ENCODE measurements around the gene CD247. TPM values are rescaled to one million over a fixed set of nuclear protein-coding genes. Genes with fewer than 3 reads are reported as not detected.

Gene CD247
- total RNA-seq, 2 experiments from 2014 or later = 251 to 261 TPM

- CTCF ChIA-PET = interaction anchor here (1.2 kb wide), 1 partner anchor 11 kb away, joined by 4 read pairs; no protein-coding TSS in a partner anchor
- no peaks in the 10 kb centered on the region for H3K9me3 Mint-ChIP-seq
- peaks cover 64% of the 10 kb centered on the region for H3K4me1 Mint-ChIP-seq
- H3K27me3 Mint-ChIP-seq = no peaks in the 10 kb centered on the region
- no peak for DNase-seq
- peak overlapping the region; percentile 78 for H3K27ac Mint-ChIP-seq
- no peak overlapping the region for H3K4me3 Mint-ChIP-seq
- POLR2A ChIA-PET = no interaction called here
- peaks cover 63% of the 10 kb centered on the region for H3K36me3 Mint-ChIP-seq (ENCODE audit: low read depth)
These were observed 56.0 kb downstream of the CD247 start for GRCh38 chr1:167462341-167462740.

- H3K36me3 Mint-ChIP-seq (ENCODE audit: low read depth) = peaks cover 64% of the 10 kb centered on the region
- H3K4me1 Mint-ChIP-seq = peaks cover 72% of the 10 kb centered on the region
- peak overlapping the region; percentile 58 for H3K27ac Mint-ChIP-seq
- no peak for DNase-seq
- CTCF ChIA-PET = interaction anchor here (1.6 kb wide), 1 partner anchor 18 kb away, joined by 3 read pairs; no protein-coding TSS in a partner anchor
- H3K4me3 Mint-ChIP-seq = no peak overlapping the region
- POLR2A ChIA-PET = no interaction called here
- no peaks in the 10 kb centered on the region for H3K27me3 Mint-ChIP-seq
- H3K9me3 Mint-ChIP-seq = no peaks in the 10 kb centered on the region
These were observed 57.5 kb downstream of the CD247 start for GRCh38 chr1:167460836-167461235.

GRCh38 chr1:167457936-167458584, 60.3 kb downstream of the CD247 start:
- Mint-ChIP-seq H3K4me1 (peaks cover 62% of the 10 kb centered on the region), H3K9me3 (no peaks in the 10 kb centered on the region), H3K27ac (peak overlapping the region; percentile 25), H3K36me3 (ENCODE audit: low read depth) (peaks cover 52% of the 10 kb centered on the region), H3K27me3 (no peaks in the 10 kb centered on the region), H3K4me3 (no peak overlapping the region)
- DNase-seq = no peak
- ChIA-PET POLR2A (no interaction called here), CTCF (interaction anchor here (1.0 to 2.5 kb wide), 3 partner anchors 11 to 26 kb away, joined by 3 to 13 read pairs (median 4); no protein-coding TSS in a partner anchor)

GRCh38 chr1:167456926-167457325, 61.4 kb downstream of the CD247 start:
- H3K4me3 Mint-ChIP-seq = peak overlapping the region; percentile 77

GRCh38 chr1:167456524-167456923, 61.8 kb downstream of the CD247 start:
- DNase-seq = no peak
- ChIA-PET CTCF (interaction anchor here (0.7 to 3.3 kb wide), 12 partner anchors 9 to 331 kb away, joined by 3 to 15 read pairs (median 4); partner anchors contain the start of gene CD247), POLR2A (interaction anchor here (1.6 kb wide), 1 partner anchor 44 kb away, joined by 5 read pairs; no protein-coding TSS in a partner anchor)
- H3K4me3 Mint-ChIP-seq = peak overlapping the region; percentile 77
- H3K9me3 Mint-ChIP-seq = no peaks in the 10 kb centered on the region
- H3K36me3 Mint-ChIP-seq (ENCODE audit: low read depth) = peaks cover 50% of the 10 kb centered on the region
- peak overlapping the region; percentile 89 for H3K27ac Mint-ChIP-seq
- no peaks in the 10 kb centered on the region for H3K27me3 Mint-ChIP-seq
- peaks cover 68% of the 10 kb centered on the region for H3K4me1 Mint-ChIP-seq

More at GRCh38 chr1:167456926-167457325, 61.4 kb downstream of the CD247 start:
- ChIA-PET CTCF (interaction anchor here (0.7 to 3.3 kb wide), 6 partner anchors 9 to 332 kb away, joined by 3 to 15 read pairs (median 9); partner anchors contain the start of gene CD247), POLR2A (interaction anchor here (1.6 kb wide), 1 partner anchor 44 kb away, joined by 5 read pairs; no protein-coding TSS in a partner anchor)
- peak overlapping the region; percentile 89 for H3K27ac Mint-ChIP-seq
- peaks cover 54% of the 10 kb centered on the region for H3K36me3 Mint-ChIP-seq (ENCODE audit: low read depth)
- H3K27me3 Mint-ChIP-seq = no peaks in the 10 kb centered on the region
- DNase-seq = no peak
- peaks cover 66% of the 10 kb centered on the region for H3K4me1 Mint-ChIP-seq
- H3K9me3 Mint-ChIP-seq = no peaks in the 10 kb centered on the region

GRCh38 chr1:167455786-167456446, 62.4 kb downstream of the CD247 start:
- peak; percentile 49 for DNase-seq
- peak overlapping the region; percentile 89 for H3K27ac Mint-ChIP-seq
- H3K4me3 Mint-ChIP-seq = peak overlapping the region; percentile 77
- H3K27me3 Mint-ChIP-seq = no peaks in the 10 kb centered on the region
- H3K4me1 Mint-ChIP-seq = peaks cover 69% of the 10 kb centered on the region
- no peaks in the 10 kb centered on the region for H3K9me3 Mint-ChIP-seq
- CTCF ChIA-PET = interaction anchor here (1.0 to 3.3 kb wide), 12 partner anchors 8 to 78 kb away, joined by 3 to 15 read pairs (median 4); partner anchors contain the start of gene CD247
- POLR2A ChIA-PET = interaction anchor here (0.7 to 1.6 kb wide), 3 partner anchors 45 to 176 kb away, joined by 3 to 5 read pairs (median 3); partner anchors contain the start of gene CD247
- H3K36me3 Mint-ChIP-seq (ENCODE audit: low read depth) = peaks cover 45% of the 10 kb centered on the region

- Mint-ChIP-seq H3K9me3 (no peaks in the 10 kb centered on the region), H3K4me1 (peaks cover 71% of the 10 kb centered on the region), H3K4me3 (peak overlapping the region; percentile 77), H3K27me3 (no peaks in the 10 kb centered on the region), H3K36me3 (ENCODE audit: low read depth) (peaks cover 41% of the 10 kb centered on the region), H3K27ac (peak overlapping the region; percentile 54)
- peak; percentile 85 for DNase-seq
- ChIA-PET POLR2A (interaction anchor here (0.6 to 1.6 kb wide), 4 partner anchors 17 to 177 kb away, joined by 3 to 5 read pairs (median 3); partner anchors contain the start of gene CD247), CTCF (interaction anchor here (0.7 to 3.3 kb wide), 16 partner anchors 8 to 79 kb away, joined by 3 to 15 read pairs (median 3); partner anchors contain the start of gene CD247)
These were observed 63.2 kb downstream of the CD247 start for GRCh38 chr1:167454894-167455785.

- H3K36me3 Mint-ChIP-seq (ENCODE audit: low read depth) = peaks cover 35% of the 10 kb centered on the region
- ChIA-PET CTCF (interaction anchor here (0.8 to 3.3 kb wide), 9 partner anchors 10 to 261 kb away, joined by 3 to 15 read pairs (median 3); no protein-coding TSS in a partner anchor), POLR2A (interaction anchor here (0.6 to 1.2 kb wide), 2 partner anchors 16 to 63 kb away, joined by 3 read pairs; partner anchors contain the start of gene CD247)
- peaks cover 68% of the 10 kb centered on the region for H3K4me1 Mint-ChIP-seq
- no peaks in the 10 kb centered on the region for H3K9me3 Mint-ChIP-seq
- peak overlapping the region; percentile 87 for H3K27ac Mint-ChIP-seq
- peak overlapping the region; percentile 77 for H3K4me3 Mint-ChIP-seq
- peak; percentile 47 for DNase-seq
- H3K27me3 Mint-ChIP-seq = no peaks in the 10 kb centered on the region
These were observed 63.9 kb downstream of the CD247 start for GRCh38 chr1:167454304-167454893.

- Mint-ChIP-seq H3K4me1 (peaks cover 72% of the 10 kb centered on the region), H3K27ac (peak overlapping the region; percentile 87), H3K27me3 (no peaks in the 10 kb centered on the region), H3K9me3 (no peaks in the 10 kb centered on the region), H3K36me3 (ENCODE audit: low read depth) (peaks cover 33% of the 10 kb centered on the region), H3K4me3 (peak overlapping the region; percentile 58)
- POLR2A ChIA-PET = no interaction called here
- CTCF ChIA-PET = interaction anchor here (1.2 kb wide), 1 partner anchor 262 kb away, joined by 3 read pairs; no protein-coding TSS in a partner anchor
- no peak for DNase-seq
These were observed 65.2 kb downstream of the CD247 start for GRCh38 chr1:167453123-167453522.

GRCh38 chr1:167452483-167452882, 65.8 kb downstream of the CD247 start:
- H3K9me3 Mint-ChIP-seq = no peaks in the 10 kb centered on the region
- CTCF ChIA-PET = interaction anchor here (2.7 kb wide), 1 partner anchor 28 kb away, joined by 7 read pairs; no protein-coding TSS in a partner anchor
- peaks cover 72% of the 10 kb centered on the region for H3K4me1 Mint-ChIP-seq
- POLR2A ChIA-PET = no interaction called here
- H3K27ac Mint-ChIP-seq = peak overlapping the region; percentile 94
- no peaks in the 10 kb centered on the region for H3K27me3 Mint-ChIP-seq
- peaks cover 28% of the 10 kb centered on the region for H3K36me3 Mint-ChIP-seq (ENCODE audit: low read depth)
- DNase-seq = no peak
- H3K4me3 Mint-ChIP-seq = peak overlapping the region; percentile 35

GRCh38 chr1:167450843-167451242, 67.5 kb downstream of the CD247 start:
- ChIA-PET CTCF (interaction anchor here (1.1 to 2.7 kb wide), 5 partner anchors 9 to 264 kb away, joined by 3 to 8 read pairs (median 6); no protein-coding TSS in a partner anchor), POLR2A (interaction anchor here (1.1 kb wide), 1 partner anchor 40 kb away, joined by 6 read pairs; no protein-coding TSS in a partner anchor)
- Mint-ChIP-seq H3K9me3 (no peaks in the 10 kb centered on the region), H3K27me3 (no peaks in the 10 kb centered on the region), H3K4me1 (peaks cover 72% of the 10 kb centered on the region), H3K4me3 (peak overlapping the region; percentile 75), H3K27ac (peak overlapping the region; percentile 94), H3K36me3 (ENCODE audit: low read depth) (peaks cover 33% of the 10 kb centered on the region)
- DNase-seq = no peak

Measured in activated CD4-positive, alpha-beta T cell treated with anti-CD3 and anti-CD28 coated beads, Interleukin-2, amount 10 ng/mL, durations not matched to agents 7 days and 5 days (primary cell).